NT2/D1 (cell line): ENCODE results near the gene SMPX.

Experiments used
- SUZ12 ChIP-seq: IDR thresholded peaks from 2 replicates; pipeline ENCODE4 v1.6.1; 2011; ENCODE audit not compliant: insufficient read length, insufficient read depth; ENCODE audit errors: extremely low read depth
- YY1 ChIP-seq: IDR thresholded peaks from 2 replicates; pipeline ENCODE4 v1.6.1; 2011; ENCODE audit not compliant: insufficient read length, insufficient read depth
- ZNF274 ChIP-seq: IDR thresholded peaks from 2 replicates; pipeline ENCODE4 v1.6.1; 2011; ENCODE audit warnings: mild to moderate bottlenecking, low read depth, low read length

GRCh38 chrX:21738210-21738949 is 19.5 kb downstream of the SMPX start:
- TF ChIP-seq SUZ12, result no peak
- TF ChIP-seq YY1, result no peak
- no peak for TF ChIP-seq ZNF274
